Neural cell (in vitro differentiated cells): ENCODE measurements around the gene FBXO21.

Experiments
- EP300 ChIP-seq: fragments of 450-650 bp; conservative IDR thresholded peaks from 2 replicates; pipeline ENCODE4 v1.6.1; 2014; ENCODE audit warnings: antibody characterized with exemption, mild to moderate bottlenecking, moderate library complexity; ENCODE audit not compliant: poor library complexity, severe bottlenecking
- EZH2 ChIP-seq: fragments of 200-600, 300-800 bp; shearing (Covaris generic), sonication (generic); IDR thresholded peaks from 2 replicates; pipeline ENCODE4 v1.6.1; 2014; ENCODE audit warnings: antibody characterized with exemption, low read length, borderline replicate concordance, mild to moderate bottlenecking; ENCODE audit not compliant: insufficient read depth, poor library complexity, severe bottlenecking
- REST ChIP-seq: IDR thresholded peaks from 2 replicates; pipeline ENCODE4 v1.6.1; 2012; ENCODE audit warnings: borderline replicate concordance
- SMC3 ChIP-seq: fragments of 450-650 bp; conservative IDR thresholded peaks from 2 replicates; pipeline ENCODE4 v1.6.1; 2014; ENCODE audit warnings: antibody characterized with exemption, mild to moderate bottlenecking, moderate library complexity; ENCODE audit not compliant: poor library complexity
- TAF1 ChIP-seq: IDR thresholded peaks from 2 replicates; pipeline ENCODE4 v1.6.1; 2012; ENCODE audit warnings: low read depth
- TF ChIP-seq, protein P1 (sequence below): fragments of 450-650 bp; IDR thresholded peaks from 2 replicates; pipeline ENCODE4 v1.5.1; 2014; ENCODE audit warnings: antibody characterized with exemption, mild to moderate bottlenecking, moderate library complexity; ENCODE audit not compliant: poor library complexity, severe bottlenecking

- TF ChIP-seq EP300: no peak
- TF ChIP-seq, protein P1, sequence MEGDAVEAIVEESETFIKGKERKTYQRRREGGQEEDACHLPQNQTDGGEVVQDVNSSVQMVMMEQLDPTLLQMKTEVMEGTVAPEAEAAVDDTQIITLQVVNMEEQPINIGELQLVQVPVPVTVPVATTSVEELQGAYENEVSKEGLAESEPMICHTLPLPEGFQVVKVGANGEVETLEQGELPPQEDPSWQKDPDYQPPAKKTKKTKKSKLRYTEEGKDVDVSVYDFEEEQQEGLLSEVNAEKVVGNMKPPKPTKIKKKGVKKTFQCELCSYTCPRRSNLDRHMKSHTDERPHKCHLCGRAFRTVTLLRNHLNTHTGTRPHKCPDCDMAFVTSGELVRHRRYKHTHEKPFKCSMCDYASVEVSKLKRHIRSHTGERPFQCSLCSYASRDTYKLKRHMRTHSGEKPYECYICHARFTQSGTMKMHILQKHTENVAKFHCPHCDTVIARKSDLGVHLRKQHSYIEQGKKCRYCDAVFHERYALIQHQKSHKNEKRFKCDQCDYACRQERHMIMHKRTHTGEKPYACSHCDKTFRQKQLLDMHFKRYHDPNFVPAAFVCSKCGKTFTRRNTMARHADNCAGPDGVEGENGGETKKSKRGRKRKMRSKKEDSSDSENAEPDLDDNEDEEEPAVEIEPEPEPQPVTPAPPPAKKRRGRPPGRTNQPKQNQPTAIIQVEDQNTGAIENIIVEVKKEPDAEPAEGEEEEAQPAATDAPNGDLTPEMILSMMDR: no peak
- TF ChIP-seq EZH2: no peak
- no peak for TF ChIP-seq TAF1
- no peak for TF ChIP-seq SMC3
- no peak for TF ChIP-seq REST
Observed at GRCh38 chr12:117124421-117125271, 65.6 kb downstream of the FBXO21 start.
